A549 treated with DMSO at 1 μM for 4 hours (cell line): ENCODE measurements around the gene TMEM191C. TPM values are rescaled to one million over a fixed set of nuclear protein-coding genes. Genes with fewer than 3 reads are reported as not detected.

Experiments
- total RNA-seq: library from RNA; stranded (reverse); fragments of 200-300 nt; extraction: Qiagen RNA extraction; gene quantifications from 5 replicates; pipeline ENCODE4 v1.2.3, GENCODE V29; 2022; ENCODE audit warnings: low read depth

The TMEM191C gene
- total RNA-seq = 0.79 to 1.3 TPM (median 1.0 TPM) in 5 replicates

DNA sequence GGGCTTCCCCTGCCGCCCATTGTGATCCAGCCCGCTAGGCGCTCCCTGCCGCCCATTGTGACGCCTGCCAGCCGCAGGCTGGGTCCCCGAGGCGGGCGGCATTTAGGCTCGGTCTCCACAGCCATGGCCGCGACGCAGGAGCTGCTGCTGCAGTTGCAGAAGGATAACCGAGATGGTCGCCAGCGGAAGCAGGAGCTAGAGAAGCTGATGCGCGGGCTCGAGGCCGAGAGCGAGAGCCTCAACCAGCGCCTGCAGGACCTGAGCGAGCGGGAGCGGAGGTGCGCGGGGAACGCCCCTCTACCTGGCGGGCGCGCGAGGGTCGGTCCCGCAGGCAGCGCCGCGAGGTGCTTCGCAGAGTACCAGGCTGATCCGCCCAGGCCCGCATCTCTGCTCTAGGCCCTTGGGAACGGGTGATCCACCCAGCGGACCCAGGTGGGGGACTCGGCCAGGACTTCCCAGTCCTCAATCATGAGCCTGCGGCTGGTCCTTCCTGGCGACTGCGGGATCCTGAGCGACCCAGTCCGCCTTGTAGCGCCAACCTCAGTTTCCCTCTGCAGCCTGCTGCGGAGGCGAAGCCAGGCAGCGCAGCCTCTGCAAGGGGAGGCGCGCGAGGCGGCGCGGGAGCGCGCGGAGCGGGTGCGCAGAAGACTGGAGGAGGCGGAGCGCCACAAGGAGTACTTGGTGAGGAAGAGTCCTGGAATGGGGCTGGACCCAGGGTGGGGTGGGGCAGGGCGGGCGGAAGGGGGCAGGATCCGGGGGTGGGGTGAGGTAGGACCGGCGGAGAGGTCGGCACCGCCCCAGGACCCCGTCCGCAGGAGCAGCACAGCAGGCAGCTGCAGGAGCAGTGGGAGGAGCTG lies at the start of gene TMEM191C:
Gene TMEM191C, plus strand, starts transcription at position 51 of the 857 bp plus-strand sequence. Its CDS starts 73 bp downstream, at position 124.

Other genes with a start within 250 kb of the TMEM191C start
- 0.31 to 0.69 TPM (median 0.50 TPM) in 5 replicates for gene RIMBP3B, start 83.6 kb upstream of the TMEM191C start, total RNA-seq
- gene HIC2, start 50.0 kb upstream of the TMEM191C start, total RNA-seq = 2.8 to 3.1 TPM (median 2.9 TPM) in 5 replicates
- gene RIMBP3C, start 84.1 kb downstream of the TMEM191C start, total RNA-seq = 0.13 to 0.39 TPM (median 0.23 TPM) in 5 replicates
- 64.9 to 69.2 TPM (median 65.6 TPM) in 5 replicates for gene UBE2L3, start 100.3 kb downstream of the TMEM191C start, total RNA-seq
- gene YDJC, start 162.6 kb downstream of the TMEM191C start, total RNA-seq = 33.6 to 58.3 TPM (median 53.6 TPM) in 5 replicates
- 0.05 to 0.06 TPM (median 0.05 TPM) in 3 of 5 replicates, not detected in the others for gene CCDC116, start 165.4 kb downstream of the TMEM191C start, total RNA-seq
- gene SDF2L1, start 174.9 kb downstream of the TMEM191C start, total RNA-seq = 38.0 to 62.9 TPM (median 50.4 TPM) in 5 replicates
- gene PPIL2, start 198.6 kb downstream of the TMEM191C start, total RNA-seq = 18.9 to 25.2 TPM (median 20.8 TPM) in 5 replicates